WTC11 (cell line): ENCODE results near the gene ATG101. TPM values are rescaled to one million over a fixed set of nuclear protein-coding genes. Genes with fewer than 3 reads are reported as not detected.

Source experiments
- ATAC-seq: fragments of 200-7000 bp; cut with Tn5 transposase; 2 replicates; pipeline ENCODE4 v1.10.0; 2021; ENCODE audit warnings: mild to moderate bottlenecking, moderate library complexity
- CTCF ChIA-PET: fragments of 300-600 bp; sonication (Branson Sonifier 250); formaldehyde crosslinking; loops from one replicate; lab custom pipeline; 2021; ENCODE audit warnings: antibody characterized with exemption; lab: Charles Lee
- POLR2A ChIA-PET: fragments of 350-600 bp; sonication (Branson Sonifier 250); formaldehyde crosslinking; loops from one replicate; lab custom pipeline; 2021; ENCODE audit warnings: antibody characterized with exemption; lab: Charles Lee
- DNase-seq: peaks from one replicate; pipeline ENCODE4 v3.0.0; 2021; ENCODE audit warnings: low spot score
- H3K27ac Mint-ChIP-seq: 2 replicates; pipeline ENCODE4 v1.8.0; 2021; ENCODE audit warnings: mixed read lengths
- H3K27me3 Mint-ChIP-seq: 2 replicates; pipeline ENCODE4 v1.8.0; 2021; ENCODE audit warnings: low read depth, mild to moderate bottlenecking, moderate library complexity, mixed read lengths
- H3K36me3 Mint-ChIP-seq: 2 replicates; pipeline ENCODE4 v1.8.0; 2021; ENCODE audit warnings: mixed read lengths
- H3K4me1 Mint-ChIP-seq: 2 replicates; pipeline ENCODE4 v1.8.0; 2022; ENCODE audit warnings: mixed read lengths
- H3K4me3 Mint-ChIP-seq: 2 replicates; pipeline ENCODE4 v1.8.0; 2021; ENCODE audit warnings: mild to moderate bottlenecking, moderate library complexity, mixed read lengths
- H3K9me3 Mint-ChIP-seq: 2 replicates; pipeline ENCODE4 v1.8.0; 2021; ENCODE audit warnings: mixed read lengths
- CBFB ChIP-seq: sonication (generic); formaldehyde crosslinking; IDR thresholded peaks from 2 replicates; pipeline ENCODE4 v1.8.1; 2022; ENCODE audit warnings: mild to moderate bottlenecking, low read depth, missing genetic modification reagents
- ELF4 ChIP-seq: sonication (generic); formaldehyde crosslinking; IDR thresholded peaks from 2 replicates; pipeline ENCODE4 v1.8.1; 2022; ENCODE audit warnings: low read depth, mild to moderate bottlenecking, moderate library complexity, missing genetic modification reagents
- FOXJ3 ChIP-seq: sonication (generic); formaldehyde crosslinking; IDR thresholded peaks from 2 replicates; pipeline ENCODE4 v1.9.0; 2021; ENCODE audit warnings: missing genetic modification reagents, mild to moderate bottlenecking, borderline replicate concordance
- GRHL2 ChIP-seq: fragments of 250-450 bp; sonication (Bioruptor Pico); IDR thresholded peaks from 2 replicates; pipeline ENCODE4 v1.8.0; 2022; ENCODE audit warnings: mild to moderate bottlenecking, moderate library complexity; ENCODE audit not compliant: insufficient replicate concordance, severe bottlenecking
- HMGA2 ChIP-seq: fragments of 250-450 bp; sonication (Bioruptor Pico); IDR thresholded peaks from 2 replicates; pipeline ENCODE4 v1.4.0; 2021; ENCODE audit warnings: mild to moderate bottlenecking, moderate library complexity
- IRF2 ChIP-seq: sonication (generic); formaldehyde crosslinking; IDR thresholded peaks from 2 replicates; pipeline ENCODE4 v1.8.0; 2022; ENCODE audit warnings: low read depth, missing genetic modification reagents, borderline replicate concordance
- NFE2L1 ChIP-seq: sonication (generic); formaldehyde crosslinking; IDR thresholded peaks from 2 replicates; pipeline ENCODE4 v1.8.1; 2023; ENCODE audit warnings: missing genetic modification reagents
- NFYB ChIP-seq: sonication (generic); formaldehyde crosslinking; conservative IDR thresholded peaks from 2 replicates; pipeline ENCODE4 v1.8.0; 2022; ENCODE audit warnings: low read depth, missing genetic modification reagents
- NR1H2 ChIP-seq: sonication (generic); formaldehyde crosslinking; IDR thresholded peaks from 2 replicates; pipeline ENCODE4 v1.9.0; 2021; ENCODE audit warnings: mild to moderate bottlenecking, moderate library complexity, missing genetic modification reagents
- NR3C1 ChIP-seq: sonication (generic); formaldehyde crosslinking; conservative IDR thresholded peaks from 2 replicates; pipeline ENCODE4 v1.8.1; 2023; ENCODE audit warnings: low read depth, mild to moderate bottlenecking, missing genetic modification reagents
- RELA ChIP-seq: sonication (generic); formaldehyde crosslinking; IDR thresholded peaks from 2 replicates; pipeline ENCODE4 v1.8.1; 2022; ENCODE audit warnings: missing genetic modification reagents, mild to moderate bottlenecking, borderline replicate concordance
- SMAD3 ChIP-seq: sonication (generic); formaldehyde crosslinking; IDR thresholded peaks from 2 replicates; pipeline ENCODE4 v1.8.0; 2022; ENCODE audit warnings: missing genetic modification reagents, mild to moderate bottlenecking, borderline replicate concordance
- SMAD4 ChIP-seq: sonication (generic); formaldehyde crosslinking; IDR thresholded peaks from 2 replicates; pipeline ENCODE4 v1.8.0; 2022; ENCODE audit warnings: mild to moderate bottlenecking, missing genetic modification reagents
- TEAD1 ChIP-seq: sonication (generic); formaldehyde crosslinking; IDR thresholded peaks from 2 replicates; pipeline ENCODE4 v1.8.0; 2022; ENCODE audit warnings: mild to moderate bottlenecking, missing genetic modification reagents
- TEAD4 ChIP-seq: sonication (generic); formaldehyde crosslinking; IDR thresholded peaks from 2 replicates; pipeline ENCODE4 v1.8.0; 2022; ENCODE audit warnings: mild to moderate bottlenecking, missing genetic modification reagents
- TP53 ChIP-seq: sonication (generic); formaldehyde crosslinking; IDR thresholded peaks from 2 replicates; pipeline ENCODE4 v1.8.1; 2023; ENCODE audit warnings: mild to moderate bottlenecking, missing genetic modification reagents
- ZBTB21 ChIP-seq: sonication (generic); formaldehyde crosslinking; IDR thresholded peaks from 2 replicates; pipeline ENCODE4 v1.8.1; 2023; ENCODE audit warnings: mild to moderate bottlenecking, missing genetic modification reagents, borderline replicate concordance
- ZNF219 ChIP-seq: sonication (generic); formaldehyde crosslinking; IDR thresholded peaks from 2 replicates; pipeline ENCODE4 v1.8.0; 2023; ENCODE audit warnings: missing genetic modification reagents, mild to moderate bottlenecking, borderline replicate concordance
- ZNF232 ChIP-seq: sonication (generic); formaldehyde crosslinking; IDR thresholded peaks from 2 replicates; pipeline ENCODE4 v1.8.0; 2022; ENCODE audit warnings: mild to moderate bottlenecking, missing genetic modification reagents
- ZNF423 ChIP-seq: fragments of 250-450 bp; sonication (Bioruptor Pico); IDR thresholded peaks from 2 replicates; pipeline ENCODE4 v2.1.2; 2022; ENCODE audit warnings: mild to moderate bottlenecking, moderate library complexity
- total RNA-seq: library from RNA; stranded (reverse); gene quantifications from 3 replicates; pipeline ENCODE4 v1.2.3, GENCODE V29; 2021
- TF ChIP-seq, protein P1 (sequence below): sonication (generic); formaldehyde crosslinking; IDR thresholded peaks from 2 replicates; pipeline ENCODE4 v1.8.1; 2023; ENCODE audit warnings: mild to moderate bottlenecking, missing genetic modification reagents, borderline replicate concordance
- TF ChIP-seq, protein P2 (sequence below): sonication (generic); formaldehyde crosslinking; IDR thresholded peaks from 2 replicates; pipeline ENCODE4 v1.8.0; 2022; ENCODE audit warnings: mild to moderate bottlenecking, missing genetic modification reagents
- TF ChIP-seq, protein P3 (sequence below): sonication (generic); formaldehyde crosslinking; IDR thresholded peaks from 2 replicates; pipeline ENCODE4 v1.8.1; 2022; ENCODE audit warnings: mild to moderate bottlenecking, missing genetic modification reagents, moderate library complexity, borderline replicate concordance

The ATG101 gene
- total RNA-seq, 1 experiment from 2014 or later = 52.1 TPM

DNA sequence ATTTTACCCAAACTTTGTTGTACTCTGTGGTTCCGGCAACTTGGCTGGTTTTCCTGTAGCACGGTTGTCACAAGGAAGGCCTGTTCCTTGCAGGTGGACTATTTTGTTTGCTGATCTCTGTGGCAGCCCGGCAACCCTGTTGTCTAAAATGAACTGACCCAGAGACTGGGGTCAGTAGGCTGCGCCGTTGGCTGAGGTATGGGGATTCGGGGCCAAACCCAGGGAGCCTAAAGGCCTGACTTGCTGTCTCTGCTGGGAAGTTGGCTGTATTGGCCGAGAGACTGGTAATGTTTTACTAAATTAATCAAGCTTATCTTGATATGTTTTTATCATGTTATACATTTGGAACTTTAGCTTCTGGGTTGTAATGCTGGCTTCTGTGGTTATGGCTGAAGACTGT, 23.6 kb downstream of the ATG101 start:
- H3K27ac Mint-ChIP-seq = no peak overlapping the region
- ChIA-PET CTCF (interaction anchor here (0.7 to 1.7 kb wide), 3 partner anchors 11 to 170 kb away, joined by 3 to 10 read pairs (median 7); no protein-coding TSS in a partner anchor), POLR2A (no interaction called here)
- no peak for ATAC-seq
- DNase-seq = no peak
- no peak overlapping the region for H3K4me3 Mint-ChIP-seq
- no peak for TF ChIP-seq TEAD1 (CRISPR knock-in tag)
- TF ChIP-seq TP53 (CRISPR knock-in tag) = no peak
- TF ChIP-seq ELF4 (CRISPR knock-in tag) = no peak
- TF ChIP-seq, protein P1, sequence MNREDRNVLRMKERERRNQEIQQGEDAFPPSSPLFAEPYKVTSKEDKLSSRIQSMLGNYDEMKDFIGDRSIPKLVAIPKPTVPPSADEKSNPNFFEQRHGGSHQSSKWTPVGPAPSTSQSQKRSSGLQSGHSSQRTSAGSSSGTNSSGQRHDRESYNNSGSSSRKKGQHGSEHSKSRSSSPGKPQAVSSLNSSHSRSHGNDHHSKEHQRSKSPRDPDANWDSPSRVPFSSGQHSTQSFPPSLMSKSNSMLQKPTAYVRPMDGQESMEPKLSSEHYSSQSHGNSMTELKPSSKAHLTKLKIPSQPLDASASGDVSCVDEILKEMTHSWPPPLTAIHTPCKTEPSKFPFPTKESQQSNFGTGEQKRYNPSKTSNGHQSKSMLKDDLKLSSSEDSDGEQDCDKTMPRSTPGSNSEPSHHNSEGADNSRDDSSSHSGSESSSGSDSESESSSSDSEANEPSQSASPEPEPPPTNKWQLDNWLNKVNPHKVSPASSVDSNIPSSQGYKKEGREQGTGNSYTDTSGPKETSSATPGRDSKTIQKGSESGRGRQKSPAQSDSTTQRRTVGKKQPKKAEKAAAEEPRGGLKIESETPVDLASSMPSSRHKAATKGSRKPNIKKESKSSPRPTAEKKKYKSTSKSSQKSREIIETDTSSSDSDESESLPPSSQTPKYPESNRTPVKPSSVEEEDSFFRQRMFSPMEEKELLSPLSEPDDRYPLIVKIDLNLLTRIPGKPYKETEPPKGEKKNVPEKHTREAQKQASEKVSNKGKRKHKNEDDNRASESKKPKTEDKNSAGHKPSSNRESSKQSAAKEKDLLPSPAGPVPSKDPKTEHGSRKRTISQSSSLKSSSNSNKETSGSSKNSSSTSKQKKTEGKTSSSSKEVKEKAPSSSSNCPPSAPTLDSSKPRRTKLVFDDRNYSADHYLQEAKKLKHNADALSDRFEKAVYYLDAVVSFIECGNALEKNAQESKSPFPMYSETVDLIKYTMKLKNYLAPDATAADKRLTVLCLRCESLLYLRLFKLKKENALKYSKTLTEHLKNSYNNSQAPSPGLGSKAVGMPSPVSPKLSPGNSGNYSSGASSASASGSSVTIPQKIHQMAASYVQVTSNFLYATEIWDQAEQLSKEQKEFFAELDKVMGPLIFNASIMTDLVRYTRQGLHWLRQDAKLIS = no peak
- TF ChIP-seq ZNF232 = no peak
- TF ChIP-seq FOXJ3 (CRISPR knock-in tag) = no peak
- TF ChIP-seq CBFB (CRISPR knock-in tag) = no peak
- no peak for TF ChIP-seq SMAD3 (CRISPR knock-in tag)
- TF ChIP-seq, protein P2, sequence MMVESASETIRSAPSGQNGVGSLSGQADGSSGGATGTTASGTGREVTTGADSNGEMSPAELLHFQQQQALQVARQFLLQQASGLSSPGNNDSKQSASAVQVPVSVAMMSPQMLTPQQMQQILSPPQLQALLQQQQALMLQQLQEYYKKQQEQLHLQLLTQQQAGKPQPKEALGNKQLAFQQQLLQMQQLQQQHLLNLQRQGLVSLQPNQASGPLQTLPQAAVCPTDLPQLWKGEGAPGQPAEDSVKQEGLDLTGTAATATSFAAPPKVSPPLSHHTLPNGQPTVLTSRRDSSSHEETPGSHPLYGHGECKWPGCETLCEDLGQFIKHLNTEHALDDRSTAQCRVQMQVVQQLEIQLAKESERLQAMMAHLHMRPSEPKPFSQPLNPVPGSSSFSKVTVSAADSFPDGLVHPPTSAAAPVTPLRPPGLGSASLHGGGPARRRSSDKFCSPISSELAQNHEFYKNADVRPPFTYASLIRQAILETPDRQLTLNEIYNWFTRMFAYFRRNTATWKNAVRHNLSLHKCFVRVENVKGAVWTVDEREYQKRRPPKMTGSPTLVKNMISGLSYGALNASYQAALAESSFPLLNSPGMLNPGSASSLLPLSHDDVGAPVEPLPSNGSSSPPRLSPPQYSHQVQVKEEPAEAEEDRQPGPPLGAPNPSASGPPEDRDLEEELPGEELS (CRISPR knock-in tag) = no peak
- TF ChIP-seq NFE2L1 (CRISPR knock-in tag) = no peak
- TF ChIP-seq NFYB (CRISPR knock-in tag) = no peak
- no peak for TF ChIP-seq RELA (CRISPR knock-in tag)
- peaks cover 14% of the 10 kb centered on the region for H3K4me1 Mint-ChIP-seq
- H3K27me3 Mint-ChIP-seq = no peaks in the 10 kb centered on the region; the same call in 1 of the 2 replicates
- H3K9me3 Mint-ChIP-seq = no peaks in the 10 kb centered on the region
- H3K36me3 Mint-ChIP-seq = no peaks in the 10 kb centered on the region

DNA sequence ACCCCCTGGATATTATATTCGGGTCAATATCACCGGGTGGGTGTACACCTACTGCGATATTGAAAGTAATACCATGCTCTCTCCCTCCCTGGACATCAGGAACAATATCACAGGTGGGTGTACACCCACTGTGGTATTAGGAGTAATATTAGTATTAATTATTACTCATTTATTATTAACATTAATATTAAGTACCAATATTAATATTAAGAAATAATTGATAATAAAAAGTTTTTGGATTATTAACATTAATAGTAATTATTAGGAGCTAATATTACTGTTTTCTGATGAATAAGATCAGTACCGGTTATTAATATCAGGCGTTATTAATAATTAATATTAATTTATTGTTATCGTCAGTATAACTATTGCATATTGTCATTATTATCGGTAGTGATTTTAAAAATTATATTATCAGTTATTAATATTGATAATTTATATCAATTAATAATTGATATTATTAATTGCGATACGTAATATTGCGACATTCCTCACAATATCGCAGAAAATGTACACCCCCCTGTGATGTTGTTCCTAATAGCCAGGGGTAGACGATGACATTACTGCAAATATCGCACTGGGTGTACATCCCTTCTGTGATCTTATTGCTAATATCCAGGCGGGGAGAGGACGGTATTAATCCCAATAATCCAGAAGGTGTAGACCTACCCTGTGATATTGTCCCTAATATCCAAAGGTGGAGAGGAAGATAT, 26.7 kb downstream of the ATG101 start:
- no peak for DNase-seq
- Mint-ChIP-seq H3K27me3 (peaks cover 8% of the 10 kb centered on the region), H3K27ac (no peak overlapping the region), H3K9me3 (no peaks in the 10 kb centered on the region), H3K4me3 (no peak overlapping the region), H3K4me1 (peaks cover 7% of the 10 kb centered on the region), H3K36me3 (no peaks in the 10 kb centered on the region)
- ChIA-PET POLR2A (no interaction called here), CTCF (no interaction called here)
- no peak for ATAC-seq
- peak; percentile 83 for TF ChIP-seq HMGA2 (CRISPR knock-in tag)
- TF ChIP-seq, protein P2 (CRISPR knock-in tag) = no peak
- TF ChIP-seq, all 79 proteins: peak for 1

DNA sequence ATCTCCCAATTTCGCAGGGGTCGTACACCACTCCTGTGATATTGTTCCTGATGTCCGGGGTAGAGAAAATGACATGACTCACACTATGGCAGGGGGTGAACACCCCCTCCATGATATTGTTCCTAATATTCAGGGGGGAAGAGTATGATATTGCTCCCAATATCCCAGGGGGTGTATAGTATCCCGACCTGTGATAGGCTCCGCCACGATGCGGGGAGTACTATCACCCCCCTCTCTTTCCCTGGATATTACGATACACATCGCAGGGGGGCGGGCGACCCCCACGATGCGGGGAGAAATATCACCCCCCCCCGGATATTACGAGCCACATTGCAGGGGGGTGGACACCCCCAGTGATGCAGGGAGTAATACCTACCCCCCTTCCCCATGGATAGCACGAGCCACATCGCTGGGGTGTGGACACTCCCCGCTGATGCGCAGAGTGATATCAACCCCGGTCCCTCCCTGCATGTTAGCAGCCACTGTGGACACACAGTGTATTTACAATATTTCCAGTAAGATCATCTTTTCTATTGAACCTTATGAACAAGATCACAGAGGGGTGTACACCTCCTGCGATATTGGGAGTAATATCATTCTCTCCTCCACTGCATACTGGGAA, 27.4 kb downstream of the ATG101 start:
- Mint-ChIP-seq H3K9me3 (peaks cover 2% of the 10 kb centered on the region; the same call in 1 of the 2 replicates), H3K27ac (no peak overlapping the region), H3K4me3 (no peak overlapping the region), H3K27me3 (peaks cover 8% of the 10 kb centered on the region), H3K36me3 (no peaks in the 10 kb centered on the region), H3K4me1 (peaks cover under 1% of the 10 kb centered on the region; the same call in 1 of the 2 replicates)
- ChIA-PET POLR2A (no interaction called here), CTCF (no interaction called here)
- ATAC-seq (no peak), DNase-seq (no peak)
- TF ChIP-seq ZNF219 (CRISPR knock-in tag) = no peak
- no peak for TF ChIP-seq IRF2
- no peak for TF ChIP-seq ZBTB21 (CRISPR knock-in tag)
- TF ChIP-seq SMAD4 (CRISPR knock-in tag) = no peak
- TF ChIP-seq ZNF423 (CRISPR knock-in tag) = no peak
- TF ChIP-seq, protein P3, sequence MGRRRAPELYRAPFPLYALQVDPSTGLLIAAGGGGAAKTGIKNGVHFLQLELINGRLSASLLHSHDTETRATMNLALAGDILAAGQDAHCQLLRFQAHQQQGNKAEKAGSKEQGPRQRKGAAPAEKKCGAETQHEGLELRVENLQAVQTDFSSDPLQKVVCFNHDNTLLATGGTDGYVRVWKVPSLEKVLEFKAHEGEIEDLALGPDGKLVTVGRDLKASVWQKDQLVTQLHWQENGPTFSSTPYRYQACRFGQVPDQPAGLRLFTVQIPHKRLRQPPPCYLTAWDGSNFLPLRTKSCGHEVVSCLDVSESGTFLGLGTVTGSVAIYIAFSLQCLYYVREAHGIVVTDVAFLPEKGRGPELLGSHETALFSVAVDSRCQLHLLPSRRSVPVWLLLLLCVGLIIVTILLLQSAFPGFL = no peak
- TF ChIP-seq NR3C1 (CRISPR knock-in tag) = no peak
- no peak for TF ChIP-seq NR1H2 (CRISPR knock-in tag)
- no peak for TF ChIP-seq GRHL2 (CRISPR knock-in tag)
- no peak for TF ChIP-seq TEAD4 (CRISPR knock-in tag)
